Endothelial cell of umbilical vein (primary cell): ENCODE data around the gene MAN2A1. TPM values are rescaled to one million over a fixed set of nuclear protein-coding genes. Genes with fewer than 3 reads are reported as not detected.

Experiments
- BruUV-seq: library from RNA; stranded (reverse); fragments of 400-500 nt; replicated peaks from 2 replicates; lab custom pipeline; 2021; lab: Mats Ljungman, UMichigan
- CTCF ChIA-PET: fragments of 300-600, 350-600 bp; sonication (Branson Sonifier 250); formaldehyde crosslinking; loops from one replicate; lab custom pipeline; 2021; ENCODE audit warnings: antibody characterized with exemption, inconsistent platforms; lab: Charles Lee
- POLR2A ChIA-PET: fragments of 300-600, 350-600 bp; sonication (Branson Sonifier 250); formaldehyde crosslinking; loops from one replicate; lab custom pipeline; 2021; ENCODE audit warnings: antibody characterized with exemption, inconsistent platforms; lab: Charles Lee
- DNase-seq: peaks from one replicate; pipeline ENCODE4 v3.0.0-alpha.2; 2011; ENCODE audit warnings: low read depth, low spot score
- FAIRE-seq: peaks from 2 replicates; lab custom pipeline; 2011; peaks lifted over from hg19 to GRCh38; lab: Jason Lieb, UNC
- H2AFZ ChIP-seq: 2 replicates; pipeline ENCODE4 v1.6.0; 2012; ENCODE audit warnings: low read depth, low read length, control low read depth, inconsistent platforms
- H3K27ac ChIP-seq: 2 replicates; pipeline ENCODE4 v1.5.1; 2011; ENCODE audit warnings: low read depth, mild to moderate bottlenecking, control low read depth, low read length, moderate library complexity; ENCODE audit not compliant: insufficient read depth
- H3K27me3 ChIP-seq, 2 experiments: 2 replicates each; pipeline versions ENCODE4 v1.6.0 to v1.6.1; 2011; ENCODE audit warnings: low read length in 2 of 2, mixed read lengths in 1 of 2; ENCODE audit not compliant: control insufficient read depth in 2 of 2, insufficient read depth in 2 of 2
- H3K36me3 ChIP-seq, 2 experiments: 2 replicates in 1 of 2; 3 replicates in 1 of 2; pipeline ENCODE4 v1.5.1; 2011; ENCODE audit warnings: low read length in 2 of 2, mild to moderate bottlenecking in 1 of 2, moderate library complexity in 1 of 2; ENCODE audit not compliant: control insufficient read depth in 2 of 2, insufficient read depth in 2 of 2; ENCODE audit errors: extremely low read depth in 1 of 2
- H3K4me1 ChIP-seq: 3 replicates; pipeline ENCODE4 v1.5.1; 2011; ENCODE audit warnings: mild to moderate bottlenecking, low read length; ENCODE audit not compliant: control insufficient read depth, insufficient read depth; ENCODE audit errors: extremely low read depth
- H3K4me2 ChIP-seq: 2 replicates; pipeline ENCODE4 v1.6.1; 2011; ENCODE audit warnings: low read length, control low read depth, mixed read lengths; ENCODE audit not compliant: insufficient read depth
- H3K4me3 ChIP-seq, 3 experiments: fragments of 200-600 bp in 1 of 3; sonication (generic), shearing (Covaris generic) in 1 of 3; replicated peaks in 1 of 3; 2 replicates each; pipeline ENCODE4 v1.5.1; 2011 to 2016; ENCODE audit warnings: control low read depth in 3 of 3, low read length in 3 of 3, mild to moderate bottlenecking in 2 of 3, inconsistent platforms in 1 of 3, low read depth in 1 of 3, moderate library complexity in 1 of 3; ENCODE audit not compliant: insufficient read depth in 1 of 3
- H3K79me2 ChIP-seq: 2 replicates; pipeline ENCODE4 v1.6.0; 2012; ENCODE audit warnings: low read length, inconsistent platforms; ENCODE audit not compliant: control insufficient read depth, insufficient read depth
- H3K9ac ChIP-seq: replicated peaks from 2 replicates; pipeline ENCODE3; 2011; ENCODE audit warnings: low read length, control low read depth; ENCODE audit not compliant: insufficient read depth; ENCODE audit errors: extremely low read depth
- H3K9me1 ChIP-seq: replicated peaks from 3 replicates; pipeline ENCODE4 v1.6.0; 2011; ENCODE audit warnings: mild to moderate bottlenecking, low read length; ENCODE audit not compliant: control insufficient read depth, insufficient read depth; ENCODE audit errors: extremely low read depth
- H3K9me3 ChIP-seq: replicated peaks from 2 replicates; pipeline ENCODE4 v1.5.1; 2012; ENCODE audit warnings: low read length, inconsistent platforms; ENCODE audit not compliant: control insufficient read depth, insufficient read depth
- H4K20me1 ChIP-seq: replicated peaks from 2 replicates; pipeline ENCODE3; 2011; ENCODE audit warnings: mild to moderate bottlenecking, low read length; ENCODE audit not compliant: control insufficient read depth, insufficient read depth; ENCODE audit errors: extremely low read depth
- CTCF ChIP-seq, 2 donors: IDR thresholded peaks; 1 replicate in 1 of 2; 2 replicates in 1 of 2; pipeline ENCODE4 v1.5.1; 2011; ENCODE audit warnings: low read length in 2 of 2, mild to moderate bottlenecking in 2 of 2, moderate library complexity in 2 of 2, control low read depth in 1 of 2, inconsistent platforms in 1 of 2, low read depth in 1 of 2; ENCODE audit not compliant: insufficient read depth in 1 of 2; ENCODE audit errors: extremely low read depth in 1 of 2
- EZH2 ChIP-seq: IDR thresholded peaks from 2 replicates; pipeline ENCODE4 v1.6.1; 2012; ENCODE audit warnings: borderline replicate concordance, low read depth, mild to moderate bottlenecking, moderate library complexity, low read length, inconsistent platforms; ENCODE audit not compliant: severe bottlenecking
- FOS ChIP-seq: IDR thresholded peaks from 2 replicates; pipeline ENCODE4 v1.6.1; 2011; ENCODE audit warnings: mild to moderate bottlenecking, low read length, moderate library complexity, borderline replicate concordance; ENCODE audit not compliant: insufficient read depth
- GATA2 ChIP-seq: IDR thresholded peaks from 2 replicates; pipeline ENCODE4 v1.7.0; 2011; ENCODE audit warnings: low read depth, mild to moderate bottlenecking, moderate library complexity, mixed read lengths, low read length; ENCODE audit not compliant: insufficient read length, insufficient read depth
- JUN ChIP-seq: IDR thresholded peaks from 2 replicates; pipeline ENCODE4 v1.6.1; 2011; ENCODE audit warnings: borderline replicate concordance, low read depth; ENCODE audit not compliant: insufficient read length, insufficient read depth
- MAX ChIP-seq: IDR thresholded peaks from 2 replicates; pipeline ENCODE4 v1.6.1; 2011; ENCODE audit not compliant: insufficient read depth, insufficient read length
- MYC ChIP-seq: IDR thresholded peaks from one replicate; pipeline ENCODE4 v1.6.1; 2011; ENCODE audit warnings: mild to moderate bottlenecking, low read depth, low read length
- POLR2A ChIP-seq: IDR thresholded peaks from 2 replicates; pipeline ENCODE4 v1.6.1; 2012; ENCODE audit warnings: low read depth, mild to moderate bottlenecking, control low read depth, low read length
- POLR2AphosphoS5 ChIP-seq: IDR thresholded peaks from 2 replicates; pipeline ENCODE4 v1.6.1; 2012; ENCODE audit warnings: low read depth, mild to moderate bottlenecking, control low read depth, low read length, moderate library complexity; ENCODE audit not compliant: insufficient read depth
- dilution Hi-C: fragments of 300-500 bp; cut with MboI; formaldehyde crosslinking; loops from one replicate; pipeline ENCODE4 v1.15.0; 2019; ENCODE audit warnings: low sequenced_read_pairs; ENCODE audit not compliant: extremely low pct_ligation_motif_present
- intact Hi-C: fragments of 100-400 bp; cut with micrococcal nuclease; formaldehyde crosslinking; loops from one replicate; pipeline ENCODE4 v1.10.0; 2022
- polyA plus RNA-seq, 4 experiments: library from polyadenylated mRNA; depleted of rRNA in 3 of 4; stranded (reverse) in 3 of 4; unstranded in 1 of 4; fragments of >200 nt; gene quantifications; 2 replicates each; pipeline versions ENCODE4 v1.2.1 to v1.2.3, GENCODE V29; 2011 to 2012; ENCODE audit warnings: missing spikeins in 1 of 4
- total RNA-seq: library from RNA; stranded (reverse); gene quantifications from 2 replicates; pipeline ENCODE4 v1.2.3, GENCODE V29; 2021

The MAN2A1 gene
- total and polyA plus RNA-seq, 2 donors (not counting 3 experiments of a cell fraction or from before 2014, with no cell fraction given) = 20.8 to 54.8 TPM

DNA sequence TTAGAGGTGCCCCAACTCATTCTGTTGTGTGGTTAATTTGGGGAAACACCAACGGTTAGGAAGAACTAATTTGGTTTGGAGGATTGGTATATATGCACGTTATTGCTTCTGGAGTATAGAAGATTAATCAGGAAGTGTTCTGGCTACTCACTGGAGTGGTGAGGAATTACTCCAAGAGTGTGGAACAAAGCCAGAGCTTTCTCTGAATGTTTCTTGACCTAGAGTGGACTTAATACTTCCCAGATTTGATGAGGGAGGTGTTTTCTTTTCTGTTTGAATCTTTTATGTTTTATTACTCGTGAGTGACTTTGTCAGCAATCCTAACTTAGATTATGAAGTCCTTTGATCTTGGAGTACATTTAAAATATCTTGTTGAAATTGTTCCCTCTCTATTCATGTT lies 163.7 kb downstream of the MAN2A1 start:
- DNase-seq = no peak
- dilution Hi-C loops = no loop called here
- Histone ChIP-seq H3K9me3 (no peaks in the 10 kb centered on the region), H3K79me2 (no peaks in the 10 kb centered on the region), H3K27me3 (no peaks in the 10 kb centered on the region), H3K4me1 (peaks cover 8% of the 10 kb centered on the region), H3K36me3 (no peaks in the 10 kb centered on the region), H3K9me1 (no peaks in the 10 kb centered on the region), H3K27ac (no peak overlapping the region), H4K20me1 (no peaks in the 10 kb centered on the region), H3K9ac (no peak overlapping the region), H3K4me3 (no peak overlapping the region), H3K4me2 (no peak overlapping the region), H2AFZ (no peak overlapping the region)
- no peak for FAIRE-seq
- intact Hi-C loops = no loop called here
- TF ChIP-seq EZH2 (no peak), JUN (no peak), MYC (no peak), CTCF (IDR thresholded peaks at IDR 0.05; ENCODE audit: extremely low read depth in 1 of 2, insufficient read depth in 1 of 2, low read depth in 1 of 2, low read length in 2 of 2) (no peak), FOS (no peak), GATA2 (no peak), MAX (no peak), POLR2A (no peak), POLR2AphosphoS5 (no peak)
- ChIA-PET POLR2A (no interaction called here), CTCF (no interaction called here)
- no TSS peak for BruUV-seq
